Stimulated activated CD4-positive, alpha-beta T cell treated with anti-CD3 and anti-CD28 coated beads, Interleukin-1b, Interleukin-23, amount 100 ng/mL, for 4 hours (primary cell): Measurements from ENCODE around the gene PDIA5.

Experiments
- DNase-seq, 2 donors: peaks; one replicate each; pipeline ENCODE4 v3.0.0-alpha.2; 2020; ENCODE audit warnings: low read depth in 2 of 2

PDIA5 gene

GRCh38 chr3:123042413-123042812 is 24.4 kb upstream of the PDIA5 start:
- DNase-seq = no peak

DNA sequence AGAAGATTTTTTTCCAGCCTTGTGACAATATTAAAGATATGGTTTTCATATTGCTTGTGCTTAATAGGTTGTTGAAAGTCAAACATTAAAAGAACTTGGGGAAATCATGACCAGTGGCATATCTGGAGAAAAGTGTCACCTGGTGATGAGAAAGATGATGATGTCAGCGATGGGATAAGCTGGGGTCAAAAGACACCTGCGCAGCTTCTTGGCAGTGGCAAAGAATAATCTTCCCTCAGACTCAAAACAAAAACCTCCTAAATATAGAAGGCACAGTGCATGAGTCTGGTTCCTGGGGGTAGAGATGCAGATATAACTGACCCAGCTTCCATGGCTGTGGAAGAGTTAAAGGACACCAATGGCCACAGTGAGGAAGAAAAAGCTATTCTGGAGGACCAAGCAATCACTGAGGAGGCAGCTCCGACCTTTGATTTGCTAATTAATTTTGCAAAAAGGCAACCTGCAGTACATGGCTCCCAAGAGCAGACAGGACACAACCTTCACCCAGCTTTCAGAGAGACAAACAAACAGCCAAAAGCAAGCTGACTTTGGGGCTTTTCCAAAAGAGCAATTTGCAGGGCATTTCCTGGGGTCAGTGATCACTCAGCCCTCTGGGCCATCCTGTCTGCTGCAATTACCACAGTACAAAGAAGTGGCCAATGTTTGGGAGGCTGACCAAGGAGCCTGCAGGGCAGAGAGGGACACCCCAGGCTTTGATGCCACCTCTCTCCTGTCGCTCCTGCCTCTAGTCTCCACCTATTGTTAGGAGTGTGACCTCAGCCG is 21.7 kb upstream of the PDIA5 start:
- no peak for DNase-seq

- no peak for DNase-seq
These were observed 20.4 kb upstream of the PDIA5 start for GRCh38 chr3:123046262-123047061.

GRCh38 chr3:123047062-123047319 is 19.8 kb upstream of the PDIA5 start:
- no peak for DNase-seq

DNA sequence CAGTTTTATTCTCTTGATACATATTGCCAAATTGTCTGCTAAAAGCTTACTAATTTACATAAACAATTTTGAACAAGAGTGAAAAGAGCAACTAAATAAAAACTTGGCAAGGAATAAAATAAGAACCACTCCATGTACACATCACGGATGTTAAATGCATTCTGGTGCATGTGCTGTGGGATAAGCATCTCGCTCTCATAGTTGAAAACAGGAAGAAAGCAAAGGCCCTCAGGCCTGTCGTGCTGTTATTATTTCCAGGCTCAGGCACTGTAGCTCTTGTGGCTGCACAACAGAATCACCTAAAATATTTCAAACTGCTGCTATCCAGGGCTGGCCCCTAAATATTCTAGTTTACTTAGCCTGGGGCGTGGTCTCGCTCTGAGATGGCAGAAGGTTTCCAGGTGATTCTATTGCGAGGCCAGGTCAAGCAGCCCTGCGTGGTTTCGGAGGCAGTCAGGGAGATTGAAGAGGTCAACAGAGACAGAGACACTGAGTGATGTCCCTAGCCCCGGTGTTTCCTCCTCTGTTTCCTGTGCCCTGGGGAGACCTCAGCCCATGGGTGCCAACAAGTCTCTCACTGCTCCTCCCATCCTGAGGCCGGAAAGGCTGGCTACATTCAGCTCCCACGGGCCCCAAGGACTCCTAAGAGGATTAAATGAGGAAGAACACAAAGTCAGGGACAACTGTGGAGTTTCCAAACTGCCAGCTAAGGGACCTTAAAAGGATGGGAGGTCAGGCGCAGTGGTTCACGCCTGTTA is 18.2 kb upstream of the PDIA5 start:
- no peak for DNase-seq

- DNase-seq = no peak
These were observed 16.2 kb upstream of the PDIA5 start for GRCh38 chr3:123050666-123051065.

DNA sequence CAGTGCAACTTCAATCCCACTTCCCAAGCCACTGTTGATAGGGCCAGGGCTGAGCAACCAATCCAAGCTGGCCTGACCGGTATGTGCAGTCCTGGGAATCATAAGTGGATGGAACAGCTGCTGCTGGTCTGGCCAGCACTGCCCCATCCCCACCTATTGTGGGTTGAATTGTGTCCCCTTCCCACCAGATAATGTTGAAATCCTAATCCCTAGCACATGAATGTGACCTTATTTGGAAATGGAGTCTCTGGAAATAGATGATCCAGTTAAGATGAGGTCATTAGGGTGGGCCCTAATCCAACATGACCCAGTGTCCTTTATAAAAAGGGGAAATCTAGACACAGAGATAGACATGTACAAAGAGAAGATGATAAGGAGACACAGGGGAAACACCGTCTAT is 13.7 kb upstream of the PDIA5 start:
- DNase-seq = no peak

GRCh38 chr3:123054109-123054778 is 12.6 kb upstream of the PDIA5 start:
- no peak for DNase-seq

- no peak for DNase-seq
These were observed 11.9 kb upstream of the PDIA5 start for GRCh38 chr3:123054931-123055330.

GRCh38 chr3:123055352-123055751 is 11.5 kb upstream of the PDIA5 start:
- no peak for DNase-seq

- DNase-seq = no peak
These were observed 8.3 kb upstream of the PDIA5 start for GRCh38 chr3:123058505-123058904.

GRCh38 chr3:123060054-123060453 is 6.8 kb upstream of the PDIA5 start:
- no peak for DNase-seq

DNA sequence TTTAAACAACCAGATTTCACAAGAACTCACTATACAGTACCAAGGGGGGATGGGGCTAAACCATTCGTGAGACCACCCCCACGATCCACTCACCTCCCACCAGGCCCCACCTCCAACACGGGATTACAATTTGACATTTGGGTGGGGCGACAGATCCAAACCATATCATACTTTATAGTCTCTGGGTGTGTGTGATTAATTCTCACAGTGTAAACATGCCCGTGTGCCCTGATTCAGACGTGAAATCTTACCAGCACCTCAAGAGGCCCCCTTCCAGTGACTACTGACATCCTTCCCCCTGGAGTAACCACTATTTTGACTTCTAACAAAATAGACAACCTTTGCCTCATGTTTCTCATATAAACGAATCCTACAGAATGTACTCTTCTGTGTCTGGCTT is 5.0 kb upstream of the PDIA5 start:
- DNase-seq = no peak

DNA sequence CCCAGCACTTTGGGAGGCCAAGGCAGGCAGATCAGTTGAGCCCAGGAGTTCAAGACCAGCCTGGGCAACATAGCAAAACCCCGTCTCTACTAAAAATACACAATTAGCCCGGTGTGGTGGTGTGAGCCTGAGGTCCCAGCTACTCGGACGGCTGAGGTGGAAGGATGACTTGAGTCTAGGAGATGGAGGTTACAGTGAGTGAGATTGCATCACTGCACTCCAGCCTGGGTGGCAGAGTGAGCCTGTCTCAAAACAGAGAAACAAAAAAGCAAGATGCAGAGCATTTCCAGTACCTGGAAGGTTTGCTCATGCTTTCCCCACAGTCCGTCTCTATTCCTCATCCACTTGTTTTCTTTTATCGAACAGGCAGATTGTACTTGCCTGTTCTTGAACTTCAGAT is 3.8 kb upstream of the PDIA5 start:
- DNase-seq = no peak

- no peak for DNase-seq
These were observed 2.3 kb upstream of the PDIA5 start for GRCh38 chr3:123064506-123064905.

GRCh38 chr3:123064914-123065313 is 1.9 kb upstream of the PDIA5 start:
- no peak for DNase-seq

DNA sequence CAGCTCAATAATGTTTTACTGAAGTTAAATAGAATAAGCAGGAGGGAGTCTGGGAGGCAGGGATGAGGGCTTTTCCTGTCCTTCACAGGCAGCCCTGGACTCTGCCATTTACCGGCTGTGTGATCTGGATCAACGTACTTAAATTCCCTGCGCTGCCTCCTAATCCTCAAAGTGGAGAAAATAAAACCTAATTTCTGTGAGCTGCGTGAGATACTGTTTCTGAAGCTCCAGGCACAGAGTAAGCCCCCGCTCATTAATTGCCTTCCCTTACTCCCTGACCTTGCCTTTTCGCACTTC is 278 bp upstream of the PDIA5 start:
- DNase-seq = no peak

GRCh38 chr3:123067689-123068600 is 1.1 kb downstream of the PDIA5 start:
- DNase-seq = peak in 1 of 2 donors; percentile 22

GRCh38 chr3:123068601-123069381 is 2.0 kb downstream of the PDIA5 start:
- no peak for DNase-seq

GRCh38 chr3:123070510-123070909 is 3.7 kb downstream of the PDIA5 start:
- no peak for DNase-seq

DNA sequence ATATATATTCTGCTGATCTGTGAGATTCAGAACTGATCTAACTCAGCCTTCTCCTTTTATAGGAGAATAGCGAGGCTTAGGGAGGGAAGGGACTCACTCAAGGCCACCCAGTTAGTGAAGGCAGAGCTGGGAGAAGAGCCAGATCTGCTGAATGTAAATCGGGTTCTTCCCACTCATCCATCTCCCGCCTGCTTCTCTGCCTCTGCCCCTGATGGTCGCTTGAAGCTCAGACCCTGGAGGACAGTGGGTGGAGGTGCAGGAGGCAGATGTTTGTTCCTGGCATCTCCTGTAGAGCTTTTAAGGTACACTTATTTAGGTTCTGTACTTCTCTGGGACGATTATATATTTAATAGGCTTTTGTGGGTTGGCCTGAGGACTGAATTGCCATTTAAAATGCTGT is 4.3 kb downstream of the PDIA5 start:
- no peak for DNase-seq
